ENCODE measurements around the gene SLC10A7. TPM values are rescaled to one million over a fixed set of nuclear protein-coding genes. Genes with fewer than 3 reads are reported as not detected.

SLC10A7 gene
- total RNA-seq, 1 donor from 2014 or later = 25.6 TPM

- intact Hi-C loops (cut with micrococcal nuclease) = no loop called here
- no peak for DNase-seq (ENCODE audit: low spot score)
- H3K27ac Mint-ChIP-seq = no peak overlapping the region
- no peak overlapping the region for H3K4me3 Mint-ChIP-seq (ENCODE audit: low read depth)
- peaks cover 29% of the 10 kb centered on the region for H3K9me3 Mint-ChIP-seq
- H3K4me1 Mint-ChIP-seq (ENCODE audit: low read depth) = peaks cover 20% of the 10 kb centered on the region
- no peaks in the 10 kb centered on the region for H3K27me3 Mint-ChIP-seq (ENCODE audit: low read depth)
- H3K36me3 Mint-ChIP-seq (ENCODE audit: low read depth) = peaks cover 68% of the 10 kb centered on the region
These were observed 35.2 kb downstream of the SLC10A7 start for GRCh38 chr4:146486565-146486964.

- Mint-ChIP-seq H3K4me1 (ENCODE audit: low read depth) (peaks cover 20% of the 10 kb centered on the region), H3K9me3 (peaks cover 29% of the 10 kb centered on the region), H3K27me3 (ENCODE audit: low read depth) (no peaks in the 10 kb centered on the region), H3K4me3 (ENCODE audit: low read depth) (no peak overlapping the region), H3K36me3 (ENCODE audit: low read depth) (peaks cover 66% of the 10 kb centered on the region), H3K27ac (no peak overlapping the region)
- intact Hi-C loops (cut with micrococcal nuclease) = no loop called here
- DNase-seq (ENCODE audit: low spot score) = no peak
These were observed 35.8 kb downstream of the SLC10A7 start for GRCh38 chr4:146485968-146486367.

GRCh38 chr4:146482788-146483187 lies 39.0 kb downstream of the SLC10A7 start:
- Mint-ChIP-seq H3K27me3 (ENCODE audit: low read depth) (no peaks in the 10 kb centered on the region), H3K36me3 (ENCODE audit: low read depth) (peaks cover 74% of the 10 kb centered on the region), H3K27ac (no peak overlapping the region), H3K4me1 (ENCODE audit: low read depth) (peaks cover 22% of the 10 kb centered on the region), H3K9me3 (peaks cover 36% of the 10 kb centered on the region), H3K4me3 (ENCODE audit: low read depth) (no peak overlapping the region)
- no peak for DNase-seq (ENCODE audit: low spot score)
- intact Hi-C loops (cut with micrococcal nuclease) = no loop called here

GRCh38 chr4:146481246-146481645 lies 40.5 kb downstream of the SLC10A7 start:
- H3K27ac Mint-ChIP-seq = no peak overlapping the region
- no peak for DNase-seq (ENCODE audit: low spot score)
- no peak overlapping the region for H3K4me3 Mint-ChIP-seq (ENCODE audit: low read depth)
- peaks cover 11% of the 10 kb centered on the region for H3K4me1 Mint-ChIP-seq (ENCODE audit: low read depth)
- H3K36me3 Mint-ChIP-seq (ENCODE audit: low read depth) = peaks cover 62% of the 10 kb centered on the region
- intact Hi-C loops (cut with micrococcal nuclease) = no loop called here
- H3K9me3 Mint-ChIP-seq = peaks cover 36% of the 10 kb centered on the region
- H3K27me3 Mint-ChIP-seq (ENCODE audit: low read depth) = no peaks in the 10 kb centered on the region

- peaks cover 41% of the 10 kb centered on the region for H3K36me3 Mint-ChIP-seq (ENCODE audit: low read depth)
These were observed 43.7 kb downstream of the SLC10A7 start for GRCh38 chr4:146478009-146478408.

GRCh38 chr4:146477054-146477453 lies 44.7 kb downstream of the SLC10A7 start:
- intact Hi-C loops (cut with micrococcal nuclease) = no loop called here

More at GRCh38 chr4:146478009-146478408, 43.7 kb downstream of the SLC10A7 start:
- intact Hi-C loops (cut with micrococcal nuclease) = no loop called here
- Mint-ChIP-seq H3K9me3 (peaks cover 21% of the 10 kb centered on the region), H3K27me3 (ENCODE audit: low read depth) (no peaks in the 10 kb centered on the region), H3K4me3 (ENCODE audit: low read depth) (no peak overlapping the region), H3K27ac (no peak overlapping the region), H3K4me1 (ENCODE audit: low read depth) (peaks cover 13% of the 10 kb centered on the region)
- DNase-seq (ENCODE audit: low spot score) = no peak

GRCh38 chr4:146472404-146472803 lies 49.3 kb downstream of the SLC10A7 start:
- no peaks in the 10 kb centered on the region for H3K9me3 Mint-ChIP-seq
- H3K4me3 Mint-ChIP-seq (ENCODE audit: low read depth) = no peak overlapping the region
- H3K27me3 Mint-ChIP-seq (ENCODE audit: low read depth) = no peaks in the 10 kb centered on the region
- intact Hi-C loops (cut with micrococcal nuclease) = no loop called here
- H3K4me1 Mint-ChIP-seq (ENCODE audit: low read depth) = peaks cover 8% of the 10 kb centered on the region
- H3K27ac Mint-ChIP-seq = no peak overlapping the region
- H3K36me3 Mint-ChIP-seq (ENCODE audit: low read depth) = peaks cover 17% of the 10 kb centered on the region
- DNase-seq (ENCODE audit: low spot score) = no peak

More at GRCh38 chr4:146477054-146477453, 44.7 kb downstream of the SLC10A7 start:
- H3K27ac Mint-ChIP-seq = no peak overlapping the region
- peaks cover 36% of the 10 kb centered on the region for H3K36me3 Mint-ChIP-seq (ENCODE audit: low read depth)
- no peaks in the 10 kb centered on the region for H3K27me3 Mint-ChIP-seq (ENCODE audit: low read depth)
- no peak for DNase-seq (ENCODE audit: low spot score)
- peaks cover 15% of the 10 kb centered on the region for H3K4me1 Mint-ChIP-seq (ENCODE audit: low read depth)
- no peak overlapping the region for H3K4me3 Mint-ChIP-seq (ENCODE audit: low read depth)
- H3K9me3 Mint-ChIP-seq = peaks cover 12% of the 10 kb centered on the region

GRCh38 chr4:146470604-146471003 lies 51.1 kb downstream of the SLC10A7 start:
- intact Hi-C loops (cut with micrococcal nuclease) = no loop called here
- H3K27ac Mint-ChIP-seq = no peak overlapping the region
- H3K4me3 Mint-ChIP-seq (ENCODE audit: low read depth) = no peak overlapping the region
- peaks cover 8% of the 10 kb centered on the region for H3K36me3 Mint-ChIP-seq (ENCODE audit: low read depth)
- peaks cover 18% of the 10 kb centered on the region for H3K4me1 Mint-ChIP-seq (ENCODE audit: low read depth)
- no peaks in the 10 kb centered on the region for H3K9me3 Mint-ChIP-seq
- H3K27me3 Mint-ChIP-seq (ENCODE audit: low read depth) = no peaks in the 10 kb centered on the region
- no peak for DNase-seq (ENCODE audit: low spot score)

GRCh38 chr4:146469022-146469421 lies 52.7 kb downstream of the SLC10A7 start:
- no peak overlapping the region for H3K4me3 Mint-ChIP-seq (ENCODE audit: low read depth)
- intact Hi-C loops (cut with micrococcal nuclease) = no loop called here
- no peaks in the 10 kb centered on the region for H3K27me3 Mint-ChIP-seq (ENCODE audit: low read depth)
- peaks cover 8% of the 10 kb centered on the region for H3K36me3 Mint-ChIP-seq (ENCODE audit: low read depth)
- DNase-seq (ENCODE audit: low spot score) = no peak
- H3K4me1 Mint-ChIP-seq (ENCODE audit: low read depth) = peaks cover 14% of the 10 kb centered on the region
- H3K27ac Mint-ChIP-seq = no peak overlapping the region
- H3K9me3 Mint-ChIP-seq = no peaks in the 10 kb centered on the region

GRCh38 chr4:146465628-146466027 lies 56.1 kb downstream of the SLC10A7 start:
- no peak overlapping the region for H3K27ac Mint-ChIP-seq
- intact Hi-C loops (cut with micrococcal nuclease) = loop anchor here (1.0 kb wide), 1 partner anchor 15 kb away; no protein-coding TSS in a partner anchor

GRCh38 chr4:146462251-146462650 lies 59.5 kb downstream of the SLC10A7 start:
- no peak overlapping the region for H3K27ac Mint-ChIP-seq
- H3K27me3 Mint-ChIP-seq (ENCODE audit: low read depth) = no peaks in the 10 kb centered on the region
- no peak for DNase-seq (ENCODE audit: low spot score)
- intact Hi-C loops (cut with micrococcal nuclease) = no loop called here
- H3K36me3 Mint-ChIP-seq (ENCODE audit: low read depth) = peaks cover 15% of the 10 kb centered on the region
- H3K4me1 Mint-ChIP-seq (ENCODE audit: low read depth) = peaks cover 35% of the 10 kb centered on the region
- peaks cover 10% of the 10 kb centered on the region for H3K9me3 Mint-ChIP-seq
- no peak overlapping the region for H3K4me3 Mint-ChIP-seq (ENCODE audit: low read depth)

More at GRCh38 chr4:146465628-146466027, 56.1 kb downstream of the SLC10A7 start:
- no peaks in the 10 kb centered on the region for H3K27me3 Mint-ChIP-seq (ENCODE audit: low read depth)
- peaks cover 3% of the 10 kb centered on the region for H3K36me3 Mint-ChIP-seq (ENCODE audit: low read depth)
- H3K4me3 Mint-ChIP-seq (ENCODE audit: low read depth) = no peak overlapping the region
- no peak for DNase-seq (ENCODE audit: low spot score)
- no peaks in the 10 kb centered on the region for H3K9me3 Mint-ChIP-seq
- H3K4me1 Mint-ChIP-seq (ENCODE audit: low read depth) = peaks cover 15% of the 10 kb centered on the region

GRCh38 chr4:146458594-146458993 lies 63.1 kb downstream of the SLC10A7 start:
- intact Hi-C loops (cut with micrococcal nuclease) = loop anchor here (1.0 to 10.0 kb wide), 6 partner anchors 8 to 974 kb away; partner anchors contain the start of genes SLC10A7 and SMAD1
- DNase-seq (ENCODE audit: low spot score) = no peak
- Mint-ChIP-seq H3K9me3 (peaks cover 14% of the 10 kb centered on the region), H3K27ac (peak overlapping the region; percentile 86), H3K4me3 (ENCODE audit: low read depth) (peak overlapping the region; percentile 65), H3K4me1 (ENCODE audit: low read depth) (peaks cover 29% of the 10 kb centered on the region), H3K27me3 (ENCODE audit: low read depth) (no peaks in the 10 kb centered on the region), H3K36me3 (ENCODE audit: low read depth) (peaks cover 24% of the 10 kb centered on the region)

GRCh38 chr4:146456681-146457080 lies 65.1 kb downstream of the SLC10A7 start:
- intact Hi-C loops (cut with micrococcal nuclease) = loop anchor here (10.0 kb wide), 1 partner anchor 972 kb away; the partner anchor contains the start of gene SMAD1
- H3K36me3 Mint-ChIP-seq (ENCODE audit: low read depth) = peaks cover 28% of the 10 kb centered on the region
- no peak for DNase-seq (ENCODE audit: low spot score)
- peaks cover 33% of the 10 kb centered on the region for H3K4me1 Mint-ChIP-seq (ENCODE audit: low read depth)
- no peaks in the 10 kb centered on the region for H3K27me3 Mint-ChIP-seq (ENCODE audit: low read depth)
- no peak overlapping the region for H3K27ac Mint-ChIP-seq
- H3K9me3 Mint-ChIP-seq = peaks cover 19% of the 10 kb centered on the region
- H3K4me3 Mint-ChIP-seq (ENCODE audit: low read depth) = no peak overlapping the region

All from activated T-helper 2 cell treated with anti-CD3 and anti-CD28 coated beads, Interferon-gamma antibody, Interleukin-2, Interleukin-4, amounts not matched to agents 10 μg/mL and 5 μg/mL and 100 μg/mL, durations not matched to agents 14 hours and 24 hours and 36 hours (primary cell).